ENCODE results near the gene LRRC8C. TPM values are rescaled to one million over a fixed set of nuclear protein-coding genes. Genes with fewer than 3 reads are reported as not detected.
A peak's percentile ranks its signal among the peaks of the same experiment; 100 is the strongest.
"Not testable (repeated sequence)": the region's sequence is repeated elsewhere in the genome, so short reads cannot be mapped to it uniquely, and the experiment has no call there.

Gene LRRC8C
- total RNA-seq = 10 to 100 TPM; 27.0 to 31.7 TPM

DNA sequence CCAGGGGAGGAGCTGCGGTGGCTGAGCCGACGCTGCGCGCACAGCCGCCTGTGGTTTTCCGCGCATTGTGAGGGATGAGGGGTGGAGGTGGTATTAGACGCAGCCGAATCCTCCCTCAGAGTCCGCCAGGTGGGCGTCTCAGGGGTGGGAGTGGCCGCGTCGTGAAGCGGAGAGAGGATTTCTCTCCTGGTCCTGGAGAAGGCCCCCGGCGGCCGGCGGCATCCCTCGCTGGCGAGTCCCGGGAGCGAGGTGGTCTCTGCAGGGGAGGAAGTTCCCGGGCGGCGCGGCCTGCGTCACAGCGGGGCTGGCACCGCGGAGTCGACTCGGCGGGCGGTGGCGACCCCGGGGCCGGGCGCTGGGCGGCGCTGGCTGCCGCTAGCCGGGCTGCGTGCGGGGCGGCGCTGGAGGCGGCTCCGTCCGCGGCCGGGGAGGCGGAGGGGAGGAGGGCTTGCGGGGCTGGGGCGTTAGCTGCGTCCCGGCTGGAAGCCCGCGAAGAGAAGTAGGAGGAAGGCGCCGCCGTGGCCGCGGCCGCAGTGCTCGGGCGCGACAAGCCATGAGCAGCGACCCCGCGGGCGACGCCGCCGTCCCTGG, at the start of gene LRRC8C:
Gene LRRC8C, plus strand, starts transcription at position 464 of the 591 bp plus-strand sequence. CDS start 53,354 bp downstream, outside the sequence.
- Mint-ChIP-seq H3K9me3 (no peaks in the 10 kb centered on the region), H3K27ac (peak within 1 kb of the TSS; percentile 98), H3K36me3 (peaks cover 27 to 29% of the 10 kb centered on the region in 2 donors)
- peak; percentile 87 to 88 for DNase-seq (ENCODE audit: low spot score in 2 of 2)
- ATAC-seq = peak; percentile 80 to 83

DNA sequence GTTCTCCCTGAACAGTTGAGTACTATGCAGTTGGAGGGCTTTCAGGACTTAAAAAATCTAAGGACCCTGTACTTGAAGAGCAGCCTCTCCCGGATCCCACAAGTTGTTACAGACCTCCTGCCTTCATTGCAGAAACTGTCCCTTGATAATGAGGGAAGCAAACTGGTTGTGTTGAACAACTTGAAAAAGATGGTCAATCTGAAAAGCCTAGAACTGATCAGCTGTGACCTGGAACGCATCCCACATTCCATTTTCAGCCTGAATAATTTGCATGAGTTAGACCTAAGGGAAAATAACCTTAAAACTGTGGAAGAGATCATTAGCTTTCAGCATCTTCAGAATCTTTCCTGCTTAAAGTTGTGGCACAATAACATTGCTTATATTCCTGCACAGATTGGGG, 48.7 kb upstream of the LRRC8C start:
- Mint-ChIP-seq H3K27ac (no peak overlapping the region), H3K36me3 (peaks cover 42 to 83% of the 10 kb centered on the region in 2 donors), H3K9me3 (no peaks in the 10 kb centered on the region)
- ATAC-seq (no peak), DNase-seq (ENCODE audit: low spot score in 2 of 2) (no peak)

DNA sequence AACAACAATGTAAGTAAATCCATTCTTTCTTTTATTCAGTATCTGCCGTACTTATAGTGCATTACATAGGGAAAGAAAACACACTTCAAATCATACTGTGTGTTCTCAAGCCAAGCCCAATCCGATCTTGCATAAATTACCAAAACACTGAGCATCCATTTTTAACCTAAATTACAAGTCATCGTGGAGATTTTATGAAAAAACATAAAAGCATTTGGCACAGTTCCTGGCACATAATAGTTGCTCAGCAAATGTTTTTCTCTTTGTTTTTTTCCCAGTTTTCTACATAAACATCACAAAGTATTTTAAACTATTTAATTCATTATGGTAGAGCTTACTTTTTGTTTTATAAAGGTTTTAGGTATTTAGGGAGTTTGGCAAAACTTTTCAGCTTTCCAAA, 48.1 kb upstream of the LRRC8C start:
- Mint-ChIP-seq H3K36me3 (peaks cover 42 to 82% of the 10 kb centered on the region in 2 donors), H3K27ac (no peak overlapping the region), H3K9me3 (no peaks in the 10 kb centered on the region)
- DNase-seq (ENCODE audit: low spot score in 2 of 2) (no peak), ATAC-seq (no peak)

DNA sequence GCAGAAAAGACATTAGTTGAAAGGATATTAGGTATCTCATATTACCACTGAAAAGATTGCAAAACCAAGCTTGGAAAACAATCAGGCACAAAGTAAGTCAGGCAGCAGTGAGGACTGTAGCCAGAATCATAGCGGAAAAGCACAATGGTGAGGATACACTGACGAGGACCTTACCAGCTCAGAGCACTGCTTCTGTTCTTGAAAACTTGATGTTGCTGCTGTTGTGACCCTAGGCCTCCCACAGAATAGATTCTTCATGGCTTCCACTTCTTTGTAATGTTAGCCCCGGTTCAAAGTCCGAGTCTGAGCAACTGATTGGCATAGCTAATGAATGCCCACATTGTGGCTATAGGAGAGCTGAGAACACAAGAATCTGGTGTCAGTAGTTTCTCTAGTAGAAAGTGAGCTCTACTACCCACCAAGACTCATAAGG, 45.2 kb upstream of the LRRC8C start:
- Mint-ChIP-seq H3K36me3 (peaks cover 31 to 59% of the 10 kb centered on the region in 2 donors), H3K27ac (peak overlapping the region in 1 of 2 donors; percentile 60), H3K9me3 (no peaks in the 10 kb centered on the region)
- ATAC-seq (no peak), DNase-seq (ENCODE audit: low spot score in 2 of 2) (no peak)

DNA sequence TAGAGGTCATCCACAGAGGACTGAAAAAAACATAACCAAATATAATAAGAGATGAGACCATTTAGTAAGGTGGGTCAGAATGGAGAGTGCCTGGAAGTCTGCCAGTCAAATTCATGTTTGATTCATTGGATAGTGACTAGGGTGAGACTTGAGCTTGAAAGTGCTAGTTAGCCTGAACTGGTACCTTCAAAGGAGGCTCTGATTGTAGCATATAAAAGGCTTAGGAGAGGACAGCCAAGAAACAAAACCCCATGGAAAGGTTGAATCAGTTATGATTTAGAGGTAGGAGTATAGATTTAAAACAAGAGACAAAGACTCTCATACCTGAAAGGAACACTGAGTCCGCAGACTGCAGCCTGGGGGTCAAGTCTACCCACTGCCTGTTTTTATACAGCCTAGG, 44.4 kb upstream of the LRRC8C start:
- H3K9me3 Mint-ChIP-seq = no peaks in the 10 kb centered on the region
- ATAC-seq (peak; percentile 35 to 58), DNase-seq (ENCODE audit: low spot score in 2 of 2) (no peak)
- peaks cover 25 to 59% of the 10 kb centered on the region in 2 donors for H3K36me3 Mint-ChIP-seq
- H3K27ac Mint-ChIP-seq = peak overlapping the region; percentile 46 to 60

DNA sequence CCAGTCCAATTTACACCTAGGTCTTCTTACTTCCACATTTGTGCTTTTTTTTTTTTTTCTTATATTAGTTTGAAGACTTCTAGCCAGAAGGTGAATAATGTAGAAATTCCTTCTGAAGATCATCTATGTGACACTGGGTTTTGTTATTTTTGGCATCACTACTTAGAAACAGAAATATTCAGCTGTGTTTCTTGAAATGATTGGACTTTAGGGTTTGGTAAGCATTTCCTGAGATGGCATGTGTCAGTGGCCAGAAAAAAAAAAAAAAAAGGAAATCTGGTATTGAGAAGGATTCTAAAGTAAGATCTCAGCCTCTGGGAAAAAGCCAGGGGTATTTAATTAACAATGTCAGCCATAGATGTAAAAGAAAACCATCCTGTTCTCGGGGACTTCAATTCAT, 43.4 kb upstream of the LRRC8C start:
- peak; percentile 43 to 75 for ATAC-seq
- no peak for DNase-seq (ENCODE audit: low spot score in 2 of 2)
- Mint-ChIP-seq H3K27ac (peak overlapping the region; percentile 60 to 67), H3K36me3 (peaks cover 15 to 52% of the 10 kb centered on the region in 2 donors), H3K9me3 (no peaks in the 10 kb centered on the region)

DNA sequence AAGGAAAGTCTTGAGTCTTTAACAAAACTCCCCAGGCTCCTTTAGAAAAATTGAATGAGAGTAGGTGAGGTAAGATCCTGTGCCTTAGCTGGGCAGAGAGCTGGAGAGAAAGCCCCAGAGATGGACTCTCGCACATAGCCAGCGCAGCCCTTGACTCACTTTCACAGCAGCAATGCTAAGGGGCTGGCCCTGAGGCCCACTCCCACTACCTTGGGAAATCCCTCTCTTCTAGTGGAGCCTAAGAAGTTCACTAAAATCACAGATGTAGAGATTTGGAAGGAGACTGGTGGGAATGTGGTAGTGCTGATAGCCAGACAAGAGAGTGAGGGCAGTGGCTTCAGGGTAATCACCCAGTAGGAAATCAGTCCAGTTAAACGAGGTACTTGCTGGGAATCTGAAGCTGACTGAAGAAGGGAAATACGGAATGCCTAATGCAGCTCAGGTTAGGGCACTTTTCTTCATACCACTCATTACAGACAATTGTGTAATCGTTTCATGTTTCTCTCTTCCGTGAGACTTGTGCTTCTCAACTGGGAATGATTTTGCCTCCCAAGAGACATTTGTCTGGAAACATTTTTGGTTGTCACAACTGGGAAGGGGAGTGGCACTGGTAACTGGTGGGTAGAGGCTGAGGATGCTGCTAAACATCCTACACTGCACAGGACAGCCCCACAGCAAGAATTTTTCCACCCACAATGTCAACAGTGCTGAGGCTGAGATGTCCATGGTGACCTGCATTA, 42.4 kb upstream of the LRRC8C start:
- no peaks in the 10 kb centered on the region for H3K9me3 Mint-ChIP-seq
- peak in 1 of 2 donors; percentile 67 for DNase-seq (ENCODE audit: low spot score in 2 of 2)
- peak; percentile 41 to 91 for ATAC-seq
- H3K36me3 Mint-ChIP-seq = peaks cover 13 to 42% of the 10 kb centered on the region in 2 donors
- H3K27ac Mint-ChIP-seq = peak overlapping the region in 1 of 2 donors; percentile 60

DNA sequence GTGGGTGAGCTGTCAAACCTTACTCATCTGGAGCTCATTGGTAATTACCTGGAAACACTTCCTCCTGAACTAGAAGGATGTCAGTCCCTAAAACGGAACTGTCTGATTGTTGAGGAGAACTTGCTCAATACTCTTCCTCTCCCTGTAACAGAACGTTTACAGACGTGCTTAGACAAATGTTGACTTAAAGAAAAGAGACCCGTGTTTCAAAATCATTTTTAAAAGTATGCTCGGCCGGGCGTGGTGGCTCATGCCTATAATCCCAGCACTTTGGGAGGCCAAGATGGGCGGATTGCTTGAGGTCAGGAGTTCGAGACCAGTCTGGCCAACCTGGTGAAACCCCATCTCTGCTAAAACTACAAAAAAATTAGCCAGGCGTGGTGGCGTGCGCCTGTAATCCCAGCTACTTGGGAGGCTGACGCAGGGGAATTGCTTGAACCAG, 40.0 kb upstream of the LRRC8C start:
- not testable (repeated sequence) for DNase-seq (ENCODE audit: low spot score in 2 of 2); ATAC-seq; H3K9me3 Mint-ChIP-seq
- Mint-ChIP-seq H3K36me3 (peaks cover 7 to 25% of the 10 kb centered on the region in 2 donors), H3K27ac (peak overlapping the region in 1 of 2 donors; percentile 37)

DNA sequence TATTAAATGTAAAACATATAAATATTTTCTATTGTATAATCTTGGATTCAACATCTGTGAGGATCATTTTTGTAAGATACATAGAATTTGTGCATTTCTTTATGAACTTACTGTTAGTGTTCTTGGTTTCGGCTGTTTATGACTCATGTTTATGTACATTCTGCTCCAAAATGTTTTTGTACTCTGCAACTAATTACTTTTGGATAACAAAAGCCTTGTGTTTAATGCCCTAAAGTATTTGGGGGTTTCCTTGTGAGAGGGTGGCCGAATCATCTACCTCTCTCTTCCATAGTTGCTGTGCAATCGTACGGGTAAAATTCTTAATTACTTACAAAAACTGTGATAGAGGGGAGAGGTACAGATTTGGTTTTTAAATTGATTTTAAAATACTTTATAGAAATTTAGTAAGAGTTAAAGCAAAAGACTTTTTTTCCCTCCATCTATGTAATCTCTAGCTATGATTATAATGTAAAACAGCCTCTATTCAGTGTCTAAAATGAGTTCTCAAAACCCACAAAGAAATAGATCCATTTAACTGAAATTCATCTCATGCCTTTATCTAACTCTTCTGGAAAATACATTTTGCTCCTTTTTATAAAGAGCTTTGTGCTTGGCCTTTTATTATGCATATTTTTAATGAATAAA, 38.7 kb upstream of the LRRC8C start:
- Mint-ChIP-seq H3K36me3 (peaks cover 7 to 17% of the 10 kb centered on the region in 2 donors), H3K9me3 (no peaks in the 10 kb centered on the region), H3K27ac (no peak overlapping the region)
- no peak for DNase-seq (ENCODE audit: low spot score in 2 of 2)
- no peak for ATAC-seq

DNA sequence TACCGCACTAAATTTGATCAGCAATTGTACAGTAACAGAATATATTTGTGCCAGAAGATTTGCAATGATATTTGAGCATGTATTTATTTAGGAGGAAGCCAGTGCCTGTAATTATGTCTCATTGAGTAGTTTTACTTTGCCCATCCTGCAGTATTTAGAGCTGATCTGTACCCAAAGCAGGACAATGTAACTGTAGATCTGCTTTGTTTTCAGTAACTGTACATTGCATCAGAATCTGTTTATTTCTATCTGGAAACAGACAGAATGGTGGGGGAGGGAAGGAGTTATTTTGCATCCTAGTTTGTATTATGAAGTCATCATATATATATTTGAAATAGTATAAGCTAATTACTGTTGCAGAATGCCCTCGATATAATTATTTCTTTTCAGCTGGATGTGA, 36.2 kb upstream of the LRRC8C start:
- Mint-ChIP-seq H3K9me3 (no peaks in the 10 kb centered on the region), H3K36me3 (peaks cover 7 to 17% of the 10 kb centered on the region in 2 donors), H3K27ac (no peak overlapping the region)
- DNase-seq (ENCODE audit: low spot score in 2 of 2) (no peak), ATAC-seq (no peak)

DNA sequence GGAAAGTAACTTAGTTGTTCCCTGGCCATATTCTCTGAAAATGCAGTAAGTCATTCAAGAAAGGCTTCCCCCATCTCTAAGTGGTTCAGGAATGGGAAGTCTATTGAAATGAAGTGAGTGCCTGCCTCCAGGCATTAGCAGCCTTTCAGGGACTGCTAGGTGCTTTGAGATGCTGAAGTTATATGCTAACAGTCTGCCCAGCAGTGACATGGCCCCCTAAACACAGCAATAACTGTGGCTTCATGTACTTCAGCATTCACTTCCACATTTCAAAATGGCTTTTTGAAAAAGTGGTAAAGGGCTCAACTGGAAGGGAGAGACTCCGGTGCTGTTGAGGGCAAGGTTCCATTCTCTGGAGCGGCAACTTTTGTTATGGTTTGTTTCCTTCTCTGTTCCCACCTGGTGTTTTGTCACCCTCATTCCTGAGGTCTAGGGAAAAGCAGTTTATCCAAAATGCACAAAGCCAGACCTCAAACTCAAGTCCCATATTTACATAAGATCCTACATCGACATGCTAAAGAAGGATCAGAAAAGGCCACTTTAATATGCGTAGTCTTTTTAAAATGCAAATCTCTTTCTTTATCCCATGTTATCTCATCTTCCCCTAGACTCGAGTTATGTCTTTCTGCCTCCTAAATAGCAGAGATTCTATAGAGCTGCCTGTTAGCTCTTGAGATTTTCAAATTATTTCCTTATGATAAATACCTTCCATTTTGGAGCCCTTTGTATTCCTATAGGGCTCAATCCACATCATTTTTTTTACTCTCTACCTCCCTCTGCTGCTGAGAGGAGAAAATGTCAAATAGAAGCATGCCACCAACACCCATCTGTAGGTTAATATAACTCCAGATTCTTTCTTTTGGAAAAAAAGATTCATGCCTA, 34.2 kb upstream of the LRRC8C start:
- peaks cover 0 to 2% of the 10 kb centered on the region in 2 donors for H3K36me3 Mint-ChIP-seq
- no peaks in the 10 kb centered on the region for H3K9me3 Mint-ChIP-seq
- ATAC-seq (no peak), DNase-seq (ENCODE audit: low spot score in 2 of 2) (no peak)
- H3K27ac Mint-ChIP-seq = peak overlapping the region in 1 of 2 donors; percentile 33

DNA sequence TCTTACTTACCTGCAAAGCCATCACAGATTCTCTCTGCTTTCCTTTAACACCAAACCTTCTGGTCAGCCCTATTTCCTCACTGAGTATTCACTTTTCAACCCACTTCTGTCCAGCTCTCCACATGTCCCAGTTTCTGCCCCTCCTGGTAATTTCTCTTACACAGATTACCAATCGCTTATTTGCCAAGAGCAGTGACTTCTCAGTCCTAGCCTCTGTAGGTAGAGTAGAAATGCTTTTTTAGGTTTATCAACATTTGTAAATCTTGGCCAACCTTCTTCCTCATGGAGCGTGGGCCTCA, 33.6 kb upstream of the LRRC8C start:
- ATAC-seq (no peak), DNase-seq (ENCODE audit: low spot score in 2 of 2) (no peak)
- Mint-ChIP-seq H3K9me3 (no peaks in the 10 kb centered on the region), H3K27ac (peak overlapping the region in 1 of 2 donors; percentile 33), H3K36me3 (no peaks in the 10 kb centered on the region)

DNA sequence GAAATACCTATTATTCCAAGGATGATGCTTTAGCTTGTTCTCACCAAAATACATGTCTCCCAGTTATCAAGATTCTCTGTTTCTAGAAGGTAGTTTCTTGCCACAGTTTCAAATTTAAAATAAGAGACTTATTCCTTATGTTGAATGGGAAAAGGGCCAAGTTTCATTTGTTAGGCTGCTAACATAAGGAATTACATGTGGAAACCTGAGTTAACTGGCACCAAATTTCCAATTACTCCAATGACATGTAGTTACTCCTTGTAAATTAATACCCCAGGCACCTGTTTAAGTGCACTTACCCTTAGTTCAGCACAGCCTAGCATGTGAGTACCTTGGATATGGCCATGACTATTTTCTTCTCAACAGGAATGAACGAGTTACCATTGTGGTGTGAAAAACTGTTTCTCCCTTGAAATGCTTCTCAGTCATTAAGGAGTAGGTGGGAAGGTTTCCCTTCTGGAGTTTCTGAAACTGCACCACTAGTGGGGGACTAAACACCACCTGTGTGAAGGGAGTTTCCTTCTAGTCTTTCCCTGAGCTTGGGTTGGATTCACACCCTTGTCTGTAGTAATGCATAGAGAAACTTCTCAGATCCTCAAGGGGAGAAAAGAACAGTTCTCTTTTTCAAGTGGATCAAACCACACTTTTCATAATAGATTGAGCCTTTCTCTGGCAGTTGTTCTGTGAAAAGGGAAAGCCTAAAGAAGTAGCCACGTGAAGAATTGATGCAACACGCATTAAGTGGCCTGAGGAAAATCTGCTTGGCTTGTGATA, 32.3 kb upstream of the LRRC8C start:
- ATAC-seq (no peak), DNase-seq (ENCODE audit: low spot score in 2 of 2) (no peak)
- Mint-ChIP-seq H3K9me3 (no peaks in the 10 kb centered on the region), H3K36me3 (peaks cover 0 to 7% of the 10 kb centered on the region in 2 donors), H3K27ac (peak overlapping the region; percentile 11 to 33)

DNA sequence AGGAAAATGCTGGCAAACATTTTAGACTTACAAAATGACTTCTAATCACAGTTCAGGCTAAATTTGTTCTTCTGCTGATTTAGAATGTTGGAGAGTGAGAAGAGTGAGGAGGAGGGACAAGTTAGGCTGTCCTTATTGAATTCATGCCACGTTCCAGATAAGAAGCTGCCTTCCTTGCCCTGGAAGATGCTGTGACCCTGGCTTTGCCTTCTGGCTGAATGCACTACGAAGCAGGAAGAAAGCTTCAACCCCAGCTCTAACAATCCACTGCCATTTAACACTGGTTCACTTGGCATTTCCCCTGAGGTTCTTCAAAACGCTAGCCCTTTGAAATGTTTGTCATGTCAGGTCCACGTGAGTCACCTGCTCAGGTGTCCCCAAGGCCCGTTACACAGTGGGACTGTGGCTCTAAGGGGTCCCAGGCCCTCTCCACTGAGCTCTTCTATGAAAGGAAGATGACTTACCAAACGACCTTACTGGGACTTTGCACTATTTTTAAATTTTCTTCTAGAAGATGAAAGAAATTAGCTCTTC, 30.0 kb upstream of the LRRC8C start:
- Mint-ChIP-seq H3K27ac (peak overlapping the region; percentile 97 to 98), H3K36me3 (peaks cover 0 to 9% of the 10 kb centered on the region in 2 donors), H3K9me3 (no peaks in the 10 kb centered on the region)
- DNase-seq (ENCODE audit: low spot score in 2 of 2) (no peak), ATAC-seq (peak; percentile 9 to 32)

DNA sequence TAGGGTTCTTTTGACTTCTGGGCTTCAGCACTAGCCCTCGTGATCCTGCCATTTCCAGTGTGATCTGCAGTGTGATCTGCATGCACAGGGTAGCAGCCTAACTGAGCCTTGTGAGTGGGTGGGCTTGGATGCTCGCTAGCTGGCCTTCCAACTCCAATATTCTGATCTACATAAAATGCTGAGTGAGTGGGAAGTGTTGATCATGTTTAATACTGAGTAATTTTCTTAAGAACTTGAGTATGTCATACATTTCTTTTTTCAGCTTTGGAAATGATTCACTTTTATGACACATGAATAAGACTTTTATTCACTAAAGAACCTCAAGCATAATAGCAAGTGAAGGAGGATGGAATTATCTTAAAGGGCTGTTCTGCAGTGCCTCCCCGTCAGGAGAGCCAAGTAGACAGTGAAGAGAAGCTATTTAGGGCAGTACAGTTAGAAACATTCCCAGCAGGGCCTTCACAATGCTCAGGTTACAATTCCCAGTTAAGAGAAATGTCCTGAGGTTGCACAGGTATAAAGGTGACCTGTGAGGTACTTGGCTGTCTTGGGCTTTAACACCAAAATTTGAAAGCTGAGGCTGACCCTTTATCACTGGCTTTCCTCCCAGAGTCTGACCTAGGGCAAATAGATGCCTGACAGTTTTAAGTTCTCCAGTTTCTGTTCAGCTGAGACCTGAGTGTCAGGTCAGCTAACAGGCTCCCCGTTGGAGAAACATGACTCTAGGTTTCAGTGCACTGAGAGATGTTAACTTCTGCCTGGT, 29.1 kb upstream of the LRRC8C start:
- peak; percentile 51 to 53 for ATAC-seq
- Mint-ChIP-seq H3K27ac (peak overlapping the region; percentile 97 to 98), H3K36me3 (peaks cover 0 to 9% of the 10 kb centered on the region in 2 donors), H3K9me3 (no peaks in the 10 kb centered on the region)
- peak in 1 of 2 donors; percentile 37 for DNase-seq (ENCODE audit: low spot score in 2 of 2)

Data from activated naive CD4-positive, alpha-beta T cell treated with anti-CD3 and anti-CD28 coated beads, Interleukin-2, amount 50 U/mL, for 72 hours (primary cell).